ELF-1 (cell line): ENCODE data around the gene PRAC1.

Experiments
- DNase-seq: peaks from one replicate; pipeline ENCODE4 v3.0.0-alpha.2; 2016; ENCODE audit warnings: low read depth, low spot score

Gene PRAC1

GRCh38 chr17:48747445-48748363, 25.4 kb upstream of the PRAC1 start:
- DNase-seq = peak; percentile 63

GRCh38 chr17:48746916-48747444, 24.7 kb upstream of the PRAC1 start:
- DNase-seq = no peak

DNA sequence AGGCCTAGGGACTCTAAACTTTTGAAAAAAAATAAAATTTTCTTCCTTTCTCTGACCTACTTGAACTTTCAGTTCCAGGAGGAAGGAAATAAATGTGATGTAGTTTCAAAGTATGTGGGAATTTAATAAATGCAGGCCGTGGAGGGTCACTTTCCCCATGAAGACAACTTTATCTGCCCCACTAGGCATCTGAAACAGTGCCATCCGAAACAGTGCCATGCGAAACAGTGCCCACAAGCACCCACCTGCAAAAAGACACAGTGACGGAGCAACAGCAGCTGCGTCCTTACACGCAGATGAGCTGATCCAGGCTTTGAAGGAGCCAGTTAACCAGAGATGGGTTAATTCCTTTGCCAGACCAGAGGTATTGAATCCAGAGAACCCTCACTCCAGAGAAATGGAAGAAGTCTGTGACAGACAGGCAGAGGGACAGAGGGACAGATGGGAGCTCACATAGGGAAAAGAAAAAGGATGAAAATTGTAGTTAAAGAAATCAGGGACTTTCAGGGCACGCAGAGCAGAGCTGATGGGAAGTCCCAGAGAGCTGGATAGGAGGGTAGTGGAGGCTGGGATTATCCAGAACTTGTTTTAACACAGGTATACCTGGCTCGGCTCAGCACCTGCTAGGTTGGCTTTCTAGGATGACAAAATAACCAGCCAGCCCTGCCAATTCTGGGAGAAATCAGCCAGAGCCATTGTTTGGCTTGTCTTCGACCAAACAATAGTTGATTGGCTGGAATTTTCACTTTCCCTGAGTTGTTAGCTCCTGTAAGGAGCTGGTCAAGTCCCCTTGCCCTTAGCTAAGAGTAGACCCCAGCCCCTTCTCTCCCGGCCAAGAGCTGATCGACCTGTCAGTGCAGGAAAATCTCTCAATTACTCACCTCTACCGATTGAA, 23.3 kb upstream of the PRAC1 start:
- DNase-seq = no peak

DNA sequence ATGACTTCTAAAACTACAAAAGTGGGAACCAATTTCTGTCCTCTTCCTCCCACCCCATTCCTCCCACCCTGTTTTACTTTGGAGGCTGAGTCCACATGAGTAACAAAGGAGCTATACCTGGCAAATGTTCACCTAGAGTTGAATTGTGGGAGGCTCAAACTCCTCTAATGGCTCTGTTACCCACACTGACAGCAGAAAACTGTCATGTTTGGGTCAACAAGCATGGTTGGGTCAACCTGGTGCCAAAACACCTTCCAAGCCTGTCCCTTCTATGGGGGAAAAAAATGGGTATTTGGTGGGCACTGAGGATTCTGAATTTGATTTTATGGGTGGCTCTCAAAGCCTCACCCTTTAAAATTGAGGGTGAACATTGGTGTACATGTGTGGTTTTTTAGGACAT, 18.2 kb upstream of the PRAC1 start:
- DNase-seq = no peak

DNA sequence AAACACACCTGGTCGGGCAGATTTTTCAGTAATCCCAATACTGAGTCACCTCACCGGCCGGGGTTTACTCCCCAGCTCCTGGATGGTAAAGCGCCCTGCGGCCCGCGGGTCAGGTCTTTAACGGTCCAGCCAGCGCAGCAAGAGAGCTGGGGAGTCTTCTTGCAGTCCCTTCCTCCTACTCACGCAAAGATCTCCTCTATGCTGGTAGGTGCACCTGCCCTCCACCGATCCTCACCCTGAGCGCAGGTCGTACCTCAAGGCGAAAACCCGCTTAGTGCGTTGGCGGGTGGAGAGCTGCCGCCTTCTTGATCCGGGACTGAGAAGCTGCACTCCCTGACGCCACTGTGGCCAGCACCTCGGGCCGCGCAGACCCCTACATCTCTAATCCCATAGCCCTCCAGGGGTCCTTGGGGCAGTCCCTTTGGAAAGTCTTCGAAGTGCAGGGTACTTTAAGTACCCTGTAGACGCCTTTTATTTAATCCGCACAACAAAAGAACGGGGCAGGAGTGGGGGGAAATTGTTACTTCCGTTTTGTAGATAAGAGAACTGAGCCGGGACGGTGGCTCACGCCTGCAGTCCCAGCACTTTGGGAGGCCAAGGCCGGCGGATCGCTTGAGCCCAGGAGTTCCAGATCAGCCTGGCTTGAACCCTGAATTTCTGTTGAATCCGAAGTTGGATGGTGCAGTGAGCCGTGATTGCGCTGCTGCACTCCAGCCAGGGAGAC, 16.6 kb upstream of the PRAC1 start:
- peak; percentile 69 for DNase-seq

DNA sequence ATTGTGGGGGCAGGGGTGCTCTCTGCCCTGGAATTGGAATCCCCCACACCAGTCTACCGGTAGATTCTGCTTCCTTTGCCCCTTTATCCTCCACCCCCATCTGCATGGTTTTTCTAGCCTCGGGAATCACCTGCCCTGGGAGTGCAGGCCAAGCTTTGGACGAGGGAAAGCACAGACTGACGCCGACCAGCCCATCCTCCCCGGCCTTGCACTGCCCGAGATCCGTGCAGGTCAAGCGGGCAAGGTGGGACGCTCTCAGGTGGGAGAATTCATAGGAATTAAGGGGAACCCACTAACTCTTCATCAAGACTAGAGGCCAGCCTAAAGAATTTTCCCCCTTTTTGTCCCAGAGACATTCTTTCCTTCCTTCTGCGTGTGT, 16.1 kb upstream of the PRAC1 start:
- no peak for DNase-seq

GRCh38 chr17:48737330-48738043, 15.2 kb upstream of the PRAC1 start:
- DNase-seq = no peak

DNA sequence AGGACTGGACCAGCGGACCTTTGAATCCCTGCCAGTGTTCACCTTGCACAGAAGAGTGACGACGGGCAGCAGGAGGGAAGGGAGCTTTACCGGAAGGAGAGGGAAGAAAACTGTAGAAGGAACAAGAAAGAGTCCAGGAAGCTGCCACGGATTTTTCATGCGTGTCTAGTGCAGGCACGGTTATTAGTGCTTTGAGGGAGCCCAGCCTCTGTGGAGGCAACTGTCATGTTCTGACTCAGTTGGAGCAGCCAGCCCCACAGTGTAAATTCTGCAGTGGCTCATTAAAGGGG, 12.7 kb upstream of the PRAC1 start:
- DNase-seq = no peak

- DNase-seq = no peak
These were observed 12.2 kb upstream of the PRAC1 start for GRCh38 chr17:48734333-48735061.

- peak; percentile 66 for DNase-seq
These were observed 11.5 kb upstream of the PRAC1 start for GRCh38 chr17:48733632-48734328.

DNA sequence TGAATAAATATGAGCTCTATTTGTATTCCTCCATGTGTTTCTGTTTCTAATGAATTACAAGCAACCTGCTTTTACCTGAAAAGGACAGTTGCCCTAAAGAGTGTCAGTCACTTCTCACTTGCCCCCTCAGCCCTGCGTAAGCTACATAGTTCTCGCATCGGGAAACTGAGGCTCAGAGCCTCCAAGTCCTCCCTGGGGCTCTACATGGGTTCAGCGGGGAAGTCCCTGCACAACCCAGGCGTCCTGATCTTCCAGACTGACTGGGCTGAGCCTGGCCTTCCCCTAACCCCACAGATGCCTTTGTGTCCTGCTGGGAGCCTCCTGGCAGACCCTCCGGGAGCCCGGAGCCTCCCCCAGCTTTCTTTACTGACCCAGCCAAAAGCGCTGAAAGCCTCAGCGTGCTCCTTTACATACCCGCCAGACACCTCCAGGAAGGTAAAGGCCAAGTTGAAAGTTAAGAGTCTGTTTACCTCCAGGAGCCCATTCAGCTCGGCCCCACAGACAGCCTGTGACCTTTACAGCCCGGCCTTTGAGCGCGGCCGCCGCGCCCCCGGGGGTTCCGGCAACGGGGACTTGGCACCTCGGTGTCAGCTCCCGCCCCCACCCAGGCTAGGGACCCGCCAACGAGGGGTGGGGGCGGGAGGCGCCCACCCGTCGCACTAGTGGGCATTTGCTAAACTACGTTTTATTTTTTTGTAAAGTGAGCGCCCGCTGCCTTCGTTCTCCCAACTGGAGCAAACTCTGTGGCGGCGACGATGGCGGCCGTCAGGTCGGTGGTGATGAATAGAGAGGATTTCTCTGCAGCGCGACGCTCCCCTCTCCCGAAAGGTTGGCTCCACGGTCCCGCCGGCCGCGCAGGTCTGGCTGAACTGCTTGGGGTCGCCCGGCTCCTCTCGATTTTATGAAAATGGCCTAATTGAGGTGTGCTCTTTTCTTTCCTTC, 10.6 kb upstream of the PRAC1 start:
- peak; percentile 82 for DNase-seq

- no peak for DNase-seq
These were observed 9.0 kb upstream of the PRAC1 start for GRCh38 chr17:48731355-48731754.

GRCh38 chr17:48730240-48730550, 7.9 kb upstream of the PRAC1 start:
- DNase-seq = no peak

GRCh38 chr17:48729335-48730239, 7.3 kb upstream of the PRAC1 start:
- no peak for DNase-seq

DNA sequence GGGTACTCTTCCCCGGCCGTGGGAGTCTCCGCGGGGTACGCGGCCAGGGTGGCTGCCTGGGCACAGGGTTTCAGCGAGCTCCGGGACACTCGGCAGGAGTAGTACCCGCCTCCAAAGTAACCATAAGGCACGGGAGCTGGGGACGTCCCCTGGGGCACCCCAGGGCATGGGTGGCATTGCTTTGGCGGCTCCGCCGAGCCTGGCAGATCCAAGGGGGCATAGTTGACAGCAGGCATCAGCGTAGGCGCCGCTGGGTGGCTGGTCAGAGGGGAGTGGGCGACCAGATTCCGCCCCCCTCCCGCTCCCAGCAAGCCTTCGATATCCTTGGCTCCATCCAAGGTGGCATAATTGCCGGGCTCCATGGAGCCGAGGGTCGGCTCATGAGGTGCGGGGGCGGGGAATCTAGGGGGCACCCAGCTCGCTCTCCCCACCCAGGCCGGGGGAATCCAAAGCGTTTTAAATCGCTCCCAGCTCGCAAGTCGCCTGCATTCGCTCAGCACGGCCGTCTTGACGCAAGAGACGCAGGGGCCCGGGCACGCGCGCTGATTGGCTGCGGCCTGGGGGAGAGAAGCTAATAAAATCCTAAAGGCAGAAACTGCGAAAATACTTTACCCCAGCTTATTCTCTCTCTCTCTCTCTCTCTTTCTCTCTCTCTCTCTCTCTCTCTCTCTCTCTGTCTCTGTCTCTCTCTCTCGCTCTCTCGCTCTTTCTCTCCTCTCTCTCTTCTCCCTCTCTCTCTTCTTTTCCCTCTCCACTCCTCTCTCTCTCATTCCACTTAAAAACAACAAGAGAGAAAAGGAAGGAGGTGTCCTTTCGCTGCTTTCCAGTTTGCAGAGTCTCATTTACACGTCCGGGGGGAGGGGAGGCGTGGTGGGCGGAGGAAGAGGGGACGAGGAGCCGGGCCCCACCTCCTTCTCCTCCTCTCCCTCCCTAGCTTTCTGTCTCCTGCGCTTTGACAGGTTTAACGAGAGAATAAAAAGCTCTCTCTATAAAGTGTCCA, 6.2 kb upstream of the PRAC1 start, which contains the start of gene HOXB13:
TSS of gene HOXB13 (minus strand) at position 519 of the 1,000 bp plus-strand sequence. CDS start at position 362, 157 bp downstream.
- DNase-seq = peak; percentile 71

DNA sequence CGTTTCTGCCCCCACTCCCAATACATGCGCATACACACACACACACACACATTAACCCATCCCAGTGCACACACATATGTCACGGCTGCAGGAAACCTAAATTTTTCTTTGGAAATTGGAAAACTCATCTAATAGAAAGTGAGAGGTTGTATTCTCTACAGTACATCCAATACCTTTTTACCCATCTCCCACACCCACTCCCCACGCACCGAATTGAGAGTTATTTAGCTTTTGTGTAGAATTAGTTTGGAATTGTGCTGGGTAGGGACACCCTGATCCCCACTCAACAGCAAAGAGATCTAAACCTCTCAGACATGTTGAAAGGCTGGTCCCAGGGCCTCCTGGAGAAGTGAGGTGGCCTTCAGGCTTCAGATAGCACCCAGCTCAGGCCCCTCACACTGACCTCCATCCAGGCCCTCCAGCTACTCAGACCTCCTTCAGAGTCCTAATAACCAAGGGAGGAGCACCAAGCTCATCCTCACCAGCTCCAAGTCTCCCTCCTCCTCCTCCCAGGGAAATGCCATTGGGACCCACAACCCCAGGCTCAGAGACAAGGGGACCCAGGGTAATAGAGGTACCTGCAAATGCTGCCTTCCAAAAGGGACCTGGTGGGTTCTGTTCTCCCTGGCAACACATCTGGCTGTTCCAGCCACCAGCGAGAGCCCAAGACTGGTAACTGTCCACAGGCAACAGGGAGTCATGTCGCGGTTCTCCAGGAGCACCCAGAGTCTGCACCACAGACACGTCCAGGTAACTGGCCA, 5.3 kb upstream of the PRAC1 start:
- DNase-seq = no peak
